Measurements from ENCODE around the gene TMEM37. TPM values are rescaled to one million over a fixed set of nuclear protein-coding genes. Genes with fewer than 3 reads are reported as not detected.

The TMEM37 gene
- total and polyA plus RNA-seq, 9 of the 15 experiments (the other 6 are each of a cell fraction or from before 2014, with no cell fraction given), result 0.03 to 0.64 (median 0.31) TPM; not detected in 1

DNA sequence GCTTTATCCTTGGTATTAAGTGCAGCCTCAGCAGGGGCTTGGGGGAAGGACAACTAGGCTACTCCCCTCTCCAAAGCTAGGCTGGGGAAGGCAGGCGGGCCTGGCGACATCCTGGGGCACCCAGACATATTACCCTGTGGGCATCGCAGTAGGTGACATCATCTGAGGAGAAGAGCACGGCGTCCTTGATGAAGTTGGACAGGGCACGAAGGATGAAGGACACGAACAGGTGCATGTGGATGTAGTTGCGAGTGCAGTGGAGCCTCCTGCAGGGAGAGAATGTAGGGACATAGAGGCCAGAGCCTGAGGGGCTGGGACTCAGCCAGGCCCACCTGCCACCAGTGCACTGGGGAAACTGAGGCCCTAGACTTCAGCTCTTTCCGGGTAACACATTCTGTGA, 32.3 kb downstream of the TMEM37 start:
- no peak for DNase-seq (ENCODE audit: extremely low read depth in 1 of 4, low spot score in 3 of 4)
- no peaks in the 10 kb centered on the region for H3K36me3 ChIP-seq (ENCODE audit: control insufficient read depth, insufficient read depth, low read length)
- no peaks in the 10 kb centered on the region for H3K9me3 ChIP-seq (replicated peaks; ENCODE audit: control insufficient read depth, insufficient read depth, low read depth, low read length)
- CTCF ChIA-PET (ENCODE audit: low intra/inter-chr PET ratio), result no interaction called here
- no TSS peak for BruUV-seq (replicated peaks)
- H3K27me3 ChIP-seq (ENCODE audit: control insufficient read depth in 2 of 2, insufficient read depth in 2 of 2, low read length in 2 of 2), result peaks cover 19 to 47% of the 10 kb centered on the region in 2 experiments
- no peaks in the 10 kb centered on the region for H3K4me1 ChIP-seq (replicated peaks in 1 of 2; ENCODE audit: control insufficient read depth in 2 of 2, insufficient read depth in 2 of 2, low read length in 2 of 2)
- ATAC-seq, result no peak
- intact Hi-C loops (cut with micrococcal nuclease), result no loop called here
- no peak overlapping the region for H3K4me3 ChIP-seq
- H3K79me2 ChIP-seq (ENCODE audit: control insufficient read depth, insufficient read depth, low read length), result no peaks in the 10 kb centered on the region
- no peak overlapping the region for H3K9ac ChIP-seq (ENCODE audit: insufficient read depth in 1 of 2, low read depth in 2 of 2, low read length in 2 of 2)
- H2AFZ ChIP-seq (ENCODE audit: low read depth, low read length), result no peak overlapping the region
- H3K9me1 ChIP-seq (ENCODE audit: control insufficient read depth, insufficient read depth, low read length), result no peaks in the 10 kb centered on the region
- FAIRE-seq, result no peak
- no peak overlapping the region for H3K27ac ChIP-seq (ENCODE audit: extremely low read depth, low read depth, low read length)
- peaks cover 3% of the 10 kb centered on the region; the same call in 1 of the 2 replicates for H4K20me1 ChIP-seq (replicated peaks; ENCODE audit: control insufficient read depth, insufficient read depth, low read length)
- in situ Hi-C loops (cut with MboI), result no loop called here
- H3K4me2 ChIP-seq (ENCODE audit: insufficient read depth, low read length), result no peak overlapping the region
- POLR2A ChIA-PET, result no interaction called here
- WGBS (ENCODE audit: insufficient coverage, low coverage, missing lambda C conversion rate), result 10% methylated on average over 9 of the region's 9 CpGs
- TF ChIP-seq ZSCAN29 (IDR thresholded peaks at IDR 0.05) (no peak), NCOR1 (IDR thresholded peaks at IDR 0.05) (no peak), MBD1 (CRISPR knock-in tag; IDR thresholded peaks at IDR 0.05) (no peak), ARHGAP35 (IDR thresholded peaks at IDR 0.05; ENCODE audit: partially characterized antibody) (no peak), TEAD1 (CRISPR knock-in tag; IDR thresholded peaks at IDR 0.05) (no peak), BHLHE40 (IDR thresholded peaks at IDR 0.05; ENCODE audit: low read length) (no peak), USF2 (CRISPR knock-in tag; IDR thresholded peaks at IDR 0.05) (no peak), SAFB (IDR thresholded peaks at IDR 0.05; ENCODE audit: borderline replicate concordance, low read depth, low read length) (no peak), FIP1L1 (IDR thresholded peaks at IDR 0.05; ENCODE audit: low read depth, low read length, poor library complexity, severe bottlenecking) (no peak), CREB1 (IDR thresholded peaks at IDR 0.05) (no peak), CREB1 (CRISPR knock-in tag; IDR thresholded peaks at IDR 0.05) (no peak), MEF2A (IDR thresholded peaks at IDR 0.05; ENCODE audit: control insufficient read depth, low read depth, low read length) (no peak), CHCHD3 (CRISPR knock-in tag; IDR thresholded peaks at IDR 0.05) (no peak)
- TF ChIP-seq, protein P1, sequence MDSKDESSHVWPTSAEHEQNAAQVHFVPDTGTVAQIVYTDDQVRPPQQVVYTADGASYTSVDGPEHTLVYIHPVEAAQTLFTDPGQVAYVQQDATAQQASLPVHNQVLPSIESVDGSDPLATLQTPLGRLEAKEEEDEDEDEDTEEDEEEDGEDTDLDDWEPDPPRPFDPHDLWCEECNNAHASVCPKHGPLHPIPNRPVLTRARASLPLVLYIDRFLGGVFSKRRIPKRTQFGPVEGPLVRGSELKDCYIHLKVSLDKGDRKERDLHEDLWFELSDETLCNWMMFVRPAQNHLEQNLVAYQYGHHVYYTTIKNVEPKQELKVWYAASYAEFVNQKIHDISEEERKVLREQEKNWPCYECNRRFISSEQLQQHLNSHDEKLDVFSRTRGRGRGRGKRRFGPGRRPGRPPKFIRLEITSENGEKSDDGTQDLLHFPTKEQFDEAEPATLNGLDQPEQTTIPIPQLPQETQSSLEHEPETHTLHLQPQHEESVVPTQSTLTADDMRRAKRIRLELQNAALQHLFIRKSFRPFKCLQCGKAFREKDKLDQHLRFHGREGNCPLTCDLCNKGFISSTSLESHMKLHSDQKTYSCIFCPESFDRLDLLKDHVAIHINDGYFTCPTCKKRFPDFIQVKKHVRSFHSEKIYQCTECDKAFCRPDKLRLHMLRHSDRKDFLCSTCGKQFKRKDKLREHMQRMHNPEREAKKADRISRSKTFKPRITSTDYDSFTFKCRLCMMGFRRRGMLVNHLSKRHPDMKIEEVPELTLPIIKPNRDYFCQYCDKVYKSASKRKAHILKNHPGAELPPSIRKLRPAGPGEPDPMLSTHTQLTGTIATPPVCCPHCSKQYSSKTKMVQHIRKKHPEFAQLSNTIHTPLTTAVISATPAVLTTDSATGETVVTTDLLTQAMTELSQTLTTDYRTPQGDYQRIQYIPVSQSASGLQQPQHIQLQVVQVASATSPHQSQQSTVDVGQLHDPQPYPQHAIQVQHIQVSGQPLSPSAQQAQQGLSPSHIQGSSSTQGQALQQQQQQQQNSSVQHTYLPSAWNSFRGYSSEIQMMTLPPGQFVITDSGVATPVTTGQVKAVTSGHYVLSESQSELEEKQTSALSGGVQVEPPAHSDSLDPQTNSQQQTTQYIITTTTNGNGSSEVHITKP (IDR thresholded peaks at IDR 0.05; ENCODE audit: partially characterized antibody), result no peak
- TF ChIP-seq, protein P2, sequence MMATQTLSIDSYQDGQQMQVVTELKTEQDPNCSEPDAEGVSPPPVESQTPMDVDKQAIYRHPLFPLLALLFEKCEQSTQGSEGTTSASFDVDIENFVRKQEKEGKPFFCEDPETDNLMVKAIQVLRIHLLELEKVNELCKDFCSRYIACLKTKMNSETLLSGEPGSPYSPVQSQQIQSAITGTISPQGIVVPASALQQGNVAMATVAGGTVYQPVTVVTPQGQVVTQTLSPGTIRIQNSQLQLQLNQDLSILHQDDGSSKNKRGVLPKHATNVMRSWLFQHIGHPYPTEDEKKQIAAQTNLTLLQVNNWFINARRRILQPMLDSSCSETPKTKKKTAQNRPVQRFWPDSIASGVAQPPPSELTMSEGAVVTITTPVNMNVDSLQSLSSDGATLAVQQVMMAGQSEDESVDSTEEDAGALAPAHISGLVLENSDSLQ (IDR thresholded peaks at IDR 0.05), result no peak
- TF ChIP-seq, protein P3, sequence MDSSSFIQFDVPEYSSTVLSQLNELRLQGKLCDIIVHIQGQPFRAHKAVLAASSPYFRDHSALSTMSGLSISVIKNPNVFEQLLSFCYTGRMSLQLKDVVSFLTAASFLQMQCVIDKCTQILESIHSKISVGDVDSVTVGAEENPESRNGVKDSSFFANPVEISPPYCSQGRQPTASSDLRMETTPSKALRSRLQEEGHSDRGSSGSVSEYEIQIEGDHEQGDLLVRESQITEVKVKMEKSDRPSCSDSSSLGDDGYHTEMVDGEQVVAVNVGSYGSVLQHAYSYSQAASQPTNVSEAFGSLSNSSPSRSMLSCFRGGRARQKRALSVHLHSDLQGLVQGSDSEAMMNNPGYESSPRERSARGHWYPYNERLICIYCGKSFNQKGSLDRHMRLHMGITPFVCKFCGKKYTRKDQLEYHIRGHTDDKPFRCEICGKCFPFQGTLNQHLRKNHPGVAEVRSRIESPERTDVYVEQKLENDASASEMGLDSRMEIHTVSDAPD (CRISPR knock-in tag; IDR thresholded peaks at IDR 0.05), result no peak

Measured in K562 (cell line).